SK-N-SH treated with all-trans-retinoic acid at 6 μM for 48 hours (cell line): ENCODE results near the gene PTGER4.

Source experiments
- BACH2 ChIP-seq: fragments of 250-450 bp; sonication (Bioruptor Pico); IDR thresholded peaks from 2 replicates; pipeline ENCODE4 v1.9.0; 2021; ENCODE audit warnings: mild to moderate bottlenecking, borderline replicate concordance
- OSR1 ChIP-seq: fragments of 250-450 bp; sonication (Bioruptor Pico); IDR thresholded peaks from 2 replicates; pipeline ENCODE4 v1.8.0; 2022; ENCODE audit warnings: moderate library complexity, mild to moderate bottlenecking, inconsistent platforms
- TSHZ2 ChIP-seq: fragments of 250-450 bp; sonication (Bioruptor Pico); IDR thresholded peaks from 2 replicates; pipeline ENCODE4 v1.5.0; 2020; ENCODE audit warnings: mild to moderate bottlenecking, moderate library complexity
- ZC3H10 ChIP-seq: fragments of 250-450 bp; sonication (Bioruptor Pico); IDR thresholded peaks from 2 replicates; pipeline ENCODE4 v1.5.1; 2021; ENCODE audit warnings: mild to moderate bottlenecking, moderate library complexity
- ZFP3 ChIP-seq: fragments of 250-450 bp; sonication (Bioruptor Pico); IDR thresholded peaks from 2 replicates; pipeline ENCODE4 v1.5.0; 2020; ENCODE audit warnings: mild to moderate bottlenecking, moderate library complexity

GRCh38 chr5:40674661-40675235 is 5.0 kb upstream of the PTGER4 start:
- TF ChIP-seq ZC3H10 (CRISPR knock-in tag) = no peak
- no peak for TF ChIP-seq TSHZ2 (CRISPR knock-in tag)
- TF ChIP-seq ZFP3 (CRISPR knock-in tag) = no peak
- TF ChIP-seq OSR1 (CRISPR knock-in tag) = no peak
- TF ChIP-seq BACH2 (CRISPR knock-in tag) = no peak
